Stomach (tissue), 9 donors: ENCODE results near the gene IZUMO2. TPM values are rescaled to one million over a fixed set of nuclear protein-coding genes. Genes with fewer than 3 reads are reported as not detected.

Experiments
- DNase-seq, 2 donors: peaks; one replicate each; pipeline versions ENCODE4 v3.0.0 to v3.0.0-alpha.2; 2013 to 2019
- H3K27ac ChIP-seq, 5 donors: fragments of 200-600 bp in 4 of 5; sonication (generic) in 4 of 5; one replicate each; pipeline ENCODE4 v1.5.1; 2013 to 2019; ENCODE audit warnings: mild to moderate bottlenecking in 1 of 5, moderate library complexity in 1 of 5
- H3K27me3 ChIP-seq, 3 donors: fragments of 200-600 bp; sonication (generic); one replicate each; pipeline ENCODE4 v1.5.1; 2017 to 2019; ENCODE audit warnings: mixed run types in 1 of 3
- H3K36me3 ChIP-seq, 4 donors: fragments of 200-600 bp; sonication (generic); 1 replicate in 3 of 4; 2 replicates in 1 of 4; pipeline ENCODE4 v1.5.1; 2016 to 2019
- H3K4me1 ChIP-seq, 4 donors: fragments of 200-600 bp; sonication (generic); one replicate each; pipeline ENCODE4 v1.5.1; 2016 to 2019
- H3K4me3 ChIP-seq, 4 donors: fragments of 200-600 bp; sonication (generic) in 3 of 4; one replicate each; pipeline ENCODE4 v1.5.1; 2016 to 2019; ENCODE audit warnings: mild to moderate bottlenecking in 1 of 4
- H3K9me3 ChIP-seq, 4 donors: fragments of 200-600 bp; sonication (generic); one replicate each; pipeline ENCODE4 v1.5.1; 2016 to 2019
- CTCF ChIP-seq, 7 experiments: fragments of 450-650 bp in 4 of 7; fragments of 200-600 bp in 3 of 7; sonication (generic) in 3 of 7; IDR thresholded peaks; one replicate each; pipeline ENCODE4 v1.5.1; 2016 to 2019; ENCODE audit warnings: antibody characterized with exemption in 7 of 7, control low read depth in 2 of 7, mild to moderate bottlenecking in 1 of 7
- EP300 ChIP-seq: sonication (generic); formaldehyde crosslinking; IDR thresholded peaks from one replicate; pipeline ENCODE4 v1.6.1; 2017; ENCODE audit warnings: antibody characterized with exemption
- POLR2A ChIP-seq, 4 donors: fragments of 450-650 bp; IDR thresholded peaks; one replicate each; pipeline ENCODE4 v1.6.1; 2016; ENCODE audit warnings: antibody characterized with exemption in 4 of 4, control low read depth in 2 of 4, mild to moderate bottlenecking in 1 of 4, moderate library complexity in 1 of 4
- POLR2AphosphoS5 ChIP-seq, 3 donors: sonication (generic); formaldehyde crosslinking; IDR thresholded peaks; one replicate each; pipeline ENCODE4 v1.6.1; 2016; ENCODE audit warnings: antibody characterized with exemption in 3 of 3
- WGBS, 5 donors: extraction: QIAGEN DNeasy Blood & Tissue Kit in 3 of 5; methylation state at CpG; one replicate each; pipeline versions ENCODE4 v1.1.5 to v1.1.7; 2013 to 2018; 5-methylcytosine and 5-hydroxymethylcytosine counted together
- intact Hi-C: fragments of 100-400 bp; cut with DNase I; formaldehyde crosslinking; loops from one replicate; pipeline ENCODE4 v1.15.1; 2023; ENCODE audit warnings: low total_unique reads
- polyA plus RNA-seq, 3 donors: library from polyadenylated mRNA; stranded (reverse); fragments of 200-250 nt; gene quantifications; one replicate each; pipeline ENCODE4 v1.2.3, GENCODE V29; 2013
- total RNA-seq, 5 donors: library from RNA; depleted of rRNA; stranded (reverse); fragments of >200 nt; gene quantifications; one replicate each; pipeline versions ENCODE4 v1.1.0 to v1.2.3, GENCODE V29; 2014 to 2016
- donor health status: healthy with polysubstance abuse.
- donor health status: Bipolar disorder and iron deficiency.
- donor health status: healthy.

IZUMO2 gene
- total and polyA plus RNA-seq, 8 donors, result not detected

- H3K4me1 ChIP-seq, result peaks cover 9 to 28% (median 21%) of the 10 kb centered on the region in 4 donors
- 30 to 42% (median 33%) methylated on average over 7 of the region's 7 CpGs for WGBS, 5 donors
- no peak for TF ChIP-seq POLR2AphosphoS5 (IDR thresholded peaks at IDR 0.05)
- TF ChIP-seq EP300, result no peak
- no peak for TF ChIP-seq POLR2A (IDR thresholded peaks at IDR 0.05)
- no peak for TF ChIP-seq CTCF (IDR thresholded peaks at IDR 0.05)
- peaks cover 0 to 68% (median 21%) of the 10 kb centered on the region in 3 donors for H3K27me3 ChIP-seq
- peak overlapping the region in 1 of 5 donors; percentile 26 for H3K27ac ChIP-seq
- H3K9me3 ChIP-seq, result no peaks in the 10 kb centered on the region
- DNase-seq, result no peak
- H3K4me3 ChIP-seq, result no peak overlapping the region
- H3K36me3 ChIP-seq, result no peaks in the 10 kb centered on the region
- intact Hi-C loops, result no loop called here
These were observed 35.6 kb upstream of the IZUMO2 start for GRCh38 chr19:50198431-50199258.

GRCh38 chr19:50197348-50197747 is 34.3 kb upstream of the IZUMO2 start:
- TF ChIP-seq CTCF (IDR thresholded peaks at IDR 0.05), result no peak
- TF ChIP-seq POLR2A (IDR thresholded peaks at IDR 0.05), result no peak
- TF ChIP-seq POLR2AphosphoS5 (IDR thresholded peaks at IDR 0.05), result no peak
- TF ChIP-seq EP300, result no peak
- DNase-seq, result no peak
- no peaks in the 10 kb centered on the region for H3K9me3 ChIP-seq
- peaks cover 9 to 16% (median 12%) of the 10 kb centered on the region in 4 donors for H3K4me1 ChIP-seq
- H3K27me3 ChIP-seq, result peaks cover 0 to 67% (median 8%) of the 10 kb centered on the region in 3 donors
- no peak overlapping the region for H3K27ac ChIP-seq
- intact Hi-C loops, result no loop called here
- no peaks in the 10 kb centered on the region for H3K36me3 ChIP-seq
- WGBS, 5 donors, result 64 to 78% (median 71%) methylated on average over 3 of the region's 3 CpGs
- H3K4me3 ChIP-seq, result no peak overlapping the region

DNA sequence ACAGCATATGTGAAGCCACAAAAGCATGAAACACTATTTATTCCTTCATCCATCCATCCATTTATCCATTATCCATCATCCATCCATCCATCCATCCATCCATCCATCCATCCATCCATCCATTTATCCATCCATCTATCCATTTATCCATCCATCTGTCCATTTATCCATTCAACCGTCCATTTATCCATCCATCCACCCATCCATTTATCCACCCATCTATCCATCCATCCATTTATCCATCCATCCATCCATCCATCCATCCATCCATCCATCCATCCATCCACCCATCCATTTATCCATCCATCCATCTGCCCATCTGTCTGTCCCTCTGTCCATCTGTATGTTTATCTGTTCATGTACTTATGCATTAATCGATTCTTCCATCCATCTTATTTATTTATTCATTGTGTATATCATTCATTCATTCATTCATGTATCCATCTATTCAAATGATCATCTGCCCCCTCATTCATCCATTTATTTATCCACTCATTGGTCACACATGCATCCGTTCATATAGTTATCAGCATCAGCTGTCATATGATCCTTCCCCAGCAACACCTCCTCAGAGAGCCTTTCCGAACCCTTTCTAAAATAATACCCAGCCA is 33.3 kb upstream of the IZUMO2 start:
- DNase-seq, result no peak
- 73 to 81% (median 77%) methylated on average over 4 of the region's 4 CpGs for WGBS, 5 donors
- Histone ChIP-seq H3K27me3 (peaks cover 0 to 58% (median 5%) of the 10 kb centered on the region in 3 donors), H3K27ac (no peak overlapping the region), H3K36me3 (no peaks in the 10 kb centered on the region), H3K4me3 (no peak overlapping the region), H3K4me1 (peaks cover 9 to 16% (median 14%) of the 10 kb centered on the region in 4 donors), H3K9me3 (no peaks in the 10 kb centered on the region)
- TF ChIP-seq POLR2AphosphoS5 (IDR thresholded peaks at IDR 0.05) (no peak), POLR2A (IDR thresholded peaks at IDR 0.05) (no peak), EP300 (no peak), CTCF (IDR thresholded peaks at IDR 0.05) (no peak)
- intact Hi-C loops, result no loop called here

- 67 to 75% (median 67%) methylated on average over 5 of the region's 5 CpGs for WGBS, 5 donors
- Histone ChIP-seq H3K4me1 (peaks cover 9 to 23% (median 18%) of the 10 kb centered on the region in 4 donors), H3K4me3 (no peak overlapping the region), H3K27me3 (peaks cover 0 to 47% (median 5%) of the 10 kb centered on the region in 3 donors), H3K27ac (no peak overlapping the region), H3K36me3 (no peaks in the 10 kb centered on the region), H3K9me3 (no peaks in the 10 kb centered on the region)
- no peak for DNase-seq
- no peak for TF ChIP-seq CTCF (IDR thresholded peaks at IDR 0.05)
- intact Hi-C loops, result no loop called here
These were observed 32.1 kb upstream of the IZUMO2 start for GRCh38 chr19:50195224-50195623.
